HepG2 (cell line): ENCODE data around the gene RBFOX1. TPM values are rescaled to one million over a fixed set of nuclear protein-coding genes. Genes with fewer than 3 reads are reported as not detected.

ENCODE experiments used
- ATAC-seq: fragments of 200-7000 bp; cut with Tn5 transposase; 3 replicates; pipeline ENCODE4 v1.9.1; 2020; ENCODE audit warnings: mild to moderate bottlenecking, moderate library complexity
- BruUV-seq: library from RNA; stranded (reverse); fragments of 400-500 nt; replicated peaks from 2 replicates; lab custom pipeline; 2021; lab: Mats Ljungman, UMichigan
- CTCF ChIA-PET: fragments of 300-600 bp; formaldehyde crosslinking; extraction: SDS; loops from one replicate; lab custom pipeline; 2021; ENCODE audit warnings: low total read pairs, inconsistent platforms, low intra/inter-chr PET ratio; lab: Yijun Ruan, JAX
- POLR2A ChIA-PET: fragments of 350-600 bp; sonication (Branson Sonifier 250); formaldehyde crosslinking; loops from one replicate; lab custom pipeline; 2020; ENCODE audit warnings: antibody characterized with exemption, inconsistent platforms; lab: Yijun Ruan, JAX
- DNase-seq: peaks from one replicate; pipeline ENCODE4 v3.0.0-alpha.2; 2015; ENCODE audit warnings: low spot score
- FAIRE-seq: peaks from 3 replicates; lab custom pipeline; 2011; peaks lifted over from hg19 to GRCh38; lab: Jason Lieb, UNC
- H2AFZ ChIP-seq: one replicate; pipeline ENCODE4 v1.6.1; 2011; ENCODE audit warnings: low read length, inconsistent platforms
- H3K27ac ChIP-seq: fragments of 300-600 bp; 3 replicates; pipeline ENCODE4 v1.8.0; 2011; ENCODE audit warnings: mixed run types, mild to moderate bottlenecking, mixed read lengths, low read length, inconsistent platforms; ENCODE audit not compliant: insufficient read depth; ENCODE audit errors: extremely low read length
- H3K27me3 ChIP-seq, 2 experiments: fragments of 200-600 bp in 1 of 2; 2 replicates in 1 of 2; 3 replicates in 1 of 2; pipeline versions ENCODE4 v1.6.0 to v1.8.0; 2011; ENCODE audit warnings: low read length in 2 of 2, mild to moderate bottlenecking in 2 of 2, moderate library complexity in 2 of 2, inconsistent platforms in 1 of 2; ENCODE audit not compliant: insufficient read depth in 2 of 2, control insufficient read depth in 1 of 2
- H3K36me3 ChIP-seq, 2 experiments: fragments of 200-600 bp in 1 of 2; replicated peaks in 1 of 2; 2 replicates in 1 of 2; 3 replicates in 1 of 2; pipeline versions ENCODE4 v1.5.1 to v1.8.0; 2011; ENCODE audit warnings: low read length in 2 of 2, inconsistent platforms in 1 of 2; ENCODE audit not compliant: insufficient read depth in 2 of 2, control insufficient read depth in 1 of 2
- H3K4me1 ChIP-seq: 2 replicates; pipeline ENCODE4 v1.5.1; 2012; ENCODE audit warnings: low read length, inconsistent platforms; ENCODE audit not compliant: insufficient read depth
- H3K4me2 ChIP-seq: 2 replicates; pipeline ENCODE4 v1.6.0; 2011; ENCODE audit warnings: low read depth, low read length, inconsistent platforms
- H3K4me3 ChIP-seq, 3 experiments: fragments of 200-600 bp in 1 of 3; sonication (generic), shearing (Covaris generic) in 1 of 3; replicated peaks in 1 of 3; 2 replicates each; pipeline ENCODE4 v1.5.1; 2011 to 2016; ENCODE audit warnings: low read length in 3 of 3, inconsistent platforms in 2 of 3, low read depth in 2 of 3, mild to moderate bottlenecking in 2 of 3, control low read depth in 1 of 3, mixed read lengths in 1 of 3; ENCODE audit not compliant: insufficient read depth in 1 of 3
- H3K79me2 ChIP-seq: one replicate; pipeline ENCODE4 v1.6.1; 2011; ENCODE audit warnings: low read length, inconsistent platforms; ENCODE audit not compliant: insufficient read depth
- H3K9ac ChIP-seq: 2 replicates; pipeline ENCODE4 v1.6.0; 2011; ENCODE audit warnings: mild to moderate bottlenecking, low read depth, low read length, inconsistent platforms; ENCODE audit not compliant: insufficient read depth
- H3K9me3 ChIP-seq: 2 replicates; pipeline ENCODE4 v1.5.1; 2012; ENCODE audit warnings: mild to moderate bottlenecking, low read length
- H4K20me1 ChIP-seq: 2 replicates; pipeline ENCODE4 v1.6.0; 2011; ENCODE audit warnings: inconsistent platforms, mild to moderate bottlenecking, low read length, moderate library complexity; ENCODE audit not compliant: insufficient read depth
- GATAD2A ChIP-seq: IDR thresholded peaks from 2 replicates; pipeline ENCODE4 v1.6.1; 2016
- MAFF ChIP-seq: IDR thresholded peaks from 2 replicates; pipeline ENCODE4 v1.6.1; 2011; ENCODE audit warnings: low read depth, low read length, improper control_type of control experiment
- POLR2A ChIP-seq, 2 experiments: IDR thresholded peaks; 2 replicates each; pipeline ENCODE4 v1.6.1; 2011; ENCODE audit warnings: low read depth in 2 of 2, low read length in 2 of 2, mild to moderate bottlenecking in 1 of 2, moderate library complexity in 1 of 2; ENCODE audit not compliant: insufficient read depth in 1 of 2
- POLR2AphosphoS2 ChIP-seq: IDR thresholded peaks from 2 replicates; pipeline ENCODE4 v1.6.1; 2011; ENCODE audit warnings: low read depth, low read length, improper control_type of control experiment
- ZNF629 ChIP-seq: sonication (generic); formaldehyde crosslinking; conservative IDR thresholded peaks from 2 replicates; pipeline ENCODE4 v1.5.0; 2020; ENCODE audit warnings: missing genetic modification reagents
- WGBS: methylation state at CpG from one replicate; pipeline ENCODE4 v1.1.6; 2017; ENCODE audit warnings: low lambda C conversion rate; 5-methylcytosine and 5-hydroxymethylcytosine counted together
- in situ Hi-C: cut with HindIII; loops from 2 replicates; pipeline ENCODE4 v1.10.0; 2017; ENCODE audit warnings: low pct_unique_long_range_greater_than_20kb; ENCODE audit not compliant: extremely low pct_ligation_motif_present
- intact Hi-C: fragments of 100-400 bp; cut with micrococcal nuclease; formaldehyde crosslinking; loops from one replicate; pipeline ENCODE4 v1.10.0; 2022; ENCODE audit not compliant: unreplicated experiment
- polyA plus RNA-seq, 8 experiments: library from polyadenylated mRNA; depleted of rRNA in 3 of 8; stranded (reverse) in 7 of 8; unstranded in 1 of 8; fragments of >200 nt; fragmentation: Illumina TruSeq in 4 of 8; extraction: Trizol in 4 of 8; gene quantifications; 2 replicates each; pipeline versions ENCODE4 v1.2.1 to v1.2.3, GENCODE V29; 2011 to 2016; ENCODE audit warnings: low read depth in 4 of 8, missing spikeins in 1 of 8, mixed read lengths in 1 of 8; ENCODE audit not compliant: insufficient read depth in 1 of 8
- total RNA-seq, 5 experiments: library from RNA; depleted of rRNA; stranded (reverse); fragments of >200 nt; fragmentation: Illumina TruSeq; extraction: Trizol; gene quantifications; 2 replicates each; pipeline ENCODE4 v1.2.3, GENCODE V29; 2016; ENCODE audit warnings: low read depth in 1 of 5
- TF ChIP-seq, protein P1 (sequence below), 2 experiments: IDR thresholded peaks; 2 replicates each; pipeline ENCODE4 v1.6.1; 2011 to 2012; ENCODE audit warnings: low read length in 2 of 2, borderline replicate concordance in 1 of 2, low read depth in 1 of 2, mild to moderate bottlenecking in 1 of 2, moderate library complexity in 1 of 2

RBFOX1 gene
- total and polyA plus RNA-seq, 2 of the 13 experiments (the other 11 are each of a cell fraction or from before 2014, with no cell fraction given) = not detected

GRCh38 chr16:7431723-7432122 lies 99.1 kb downstream of the RBFOX1 start:
- no peaks in the 10 kb centered on the region for H3K9me3 ChIP-seq
- ATAC-seq (no peak), DNase-seq (no peak), FAIRE-seq (no peak)
- no peaks in the 10 kb centered on the region for H4K20me1 ChIP-seq
- TF ChIP-seq, protein P1, sequence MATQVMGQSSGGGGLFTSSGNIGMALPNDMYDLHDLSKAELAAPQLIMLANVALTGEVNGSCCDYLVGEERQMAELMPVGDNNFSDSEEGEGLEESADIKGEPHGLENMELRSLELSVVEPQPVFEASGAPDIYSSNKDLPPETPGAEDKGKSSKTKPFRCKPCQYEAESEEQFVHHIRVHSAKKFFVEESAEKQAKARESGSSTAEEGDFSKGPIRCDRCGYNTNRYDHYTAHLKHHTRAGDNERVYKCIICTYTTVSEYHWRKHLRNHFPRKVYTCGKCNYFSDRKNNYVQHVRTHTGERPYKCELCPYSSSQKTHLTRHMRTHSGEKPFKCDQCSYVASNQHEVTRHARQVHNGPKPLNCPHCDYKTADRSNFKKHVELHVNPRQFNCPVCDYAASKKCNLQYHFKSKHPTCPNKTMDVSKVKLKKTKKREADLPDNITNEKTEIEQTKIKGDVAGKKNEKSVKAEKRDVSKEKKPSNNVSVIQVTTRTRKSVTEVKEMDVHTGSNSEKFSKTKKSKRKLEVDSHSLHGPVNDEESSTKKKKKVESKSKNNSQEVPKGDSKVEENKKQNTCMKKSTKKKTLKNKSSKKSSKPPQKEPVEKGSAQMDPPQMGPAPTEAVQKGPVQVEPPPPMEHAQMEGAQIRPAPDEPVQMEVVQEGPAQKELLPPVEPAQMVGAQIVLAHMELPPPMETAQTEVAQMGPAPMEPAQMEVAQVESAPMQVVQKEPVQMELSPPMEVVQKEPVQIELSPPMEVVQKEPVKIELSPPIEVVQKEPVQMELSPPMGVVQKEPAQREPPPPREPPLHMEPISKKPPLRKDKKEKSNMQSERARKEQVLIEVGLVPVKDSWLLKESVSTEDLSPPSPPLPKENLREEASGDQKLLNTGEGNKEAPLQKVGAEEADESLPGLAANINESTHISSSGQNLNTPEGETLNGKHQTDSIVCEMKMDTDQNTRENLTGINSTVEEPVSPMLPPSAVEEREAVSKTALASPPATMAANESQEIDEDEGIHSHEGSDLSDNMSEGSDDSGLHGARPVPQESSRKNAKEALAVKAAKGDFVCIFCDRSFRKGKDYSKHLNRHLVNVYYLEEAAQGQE (IDR thresholded peaks at IDR 0.05; ENCODE audit: borderline replicate concordance in 1 of 2, low read depth in 1 of 2, low read length in 2 of 2) = no peak
- no peak for TF ChIP-seq POLR2A (IDR thresholded peaks at IDR 0.05; ENCODE audit: insufficient read depth in 1 of 2, low read depth in 2 of 2, low read length in 2 of 2)
- no peak for TF ChIP-seq MAFF
- TF ChIP-seq GATAD2A = no peak
- 29% methylated on average over 2 of the region's 2 CpGs for WGBS
- no peak overlapping the region for H3K4me3 ChIP-seq
- ChIA-PET CTCF (no interaction called here), POLR2A (no interaction called here)
- H3K4me1 ChIP-seq = no peaks in the 10 kb centered on the region
- no peak overlapping the region for H3K27ac ChIP-seq
- intact Hi-C loops (no loop called here), in situ Hi-C loops (no loop called here)
- BruUV-seq = no TSS peak
- H3K36me3 ChIP-seq = no peaks in the 10 kb centered on the region
- no peak overlapping the region for H2AFZ ChIP-seq
- no peaks in the 10 kb centered on the region for H3K79me2 ChIP-seq
- H3K4me2 ChIP-seq = no peak overlapping the region
- H3K9ac ChIP-seq = no peak overlapping the region
- H3K27me3 ChIP-seq = no peaks in the 10 kb centered on the region

GRCh38 chr16:7436306-7436705 lies 103.7 kb downstream of the RBFOX1 start:
- DNase-seq = no peak
- peaks cover 0 to 8% of the 10 kb centered on the region in 2 experiments; a peak in 1 of 5 replicates for H3K27me3 ChIP-seq
- in situ Hi-C loops = no loop called here
- POLR2A ChIA-PET = no interaction called here
- no peaks in the 10 kb centered on the region for H3K79me2 ChIP-seq
- no peak for ATAC-seq
- no peaks in the 10 kb centered on the region for H4K20me1 ChIP-seq
- no peak overlapping the region for H3K4me2 ChIP-seq
- TF ChIP-seq POLR2AphosphoS2 = no peak
- peak; percentile 67 for TF ChIP-seq ZNF629 (CRISPR knock-in tag)
- H3K9ac ChIP-seq = no peak overlapping the region
- FAIRE-seq = no peak
- CTCF ChIA-PET = no interaction called here
- no peak overlapping the region for H3K27ac ChIP-seq
- H2AFZ ChIP-seq = no peak overlapping the region
- H3K36me3 ChIP-seq = no peaks in the 10 kb centered on the region
- no peak overlapping the region for H3K4me3 ChIP-seq
- no TSS peak for BruUV-seq
- no peaks in the 10 kb centered on the region for H3K4me1 ChIP-seq
- WGBS = 12% methylated on average over 5 of the region's 5 CpGs
- intact Hi-C loops = no loop called here
- no peaks in the 10 kb centered on the region for H3K9me3 ChIP-seq
